Upper lobe of left lung (tissue), 4 donors: Measurements from ENCODE around the gene SMOC2.

Experiments used
- CTCF ChIP-seq, 6 experiments: fragments of 450-650 bp in 4 of 6; fragments of 200-600 bp in 2 of 6; sonication (generic) in 2 of 6; IDR thresholded peaks; one replicate each; pipeline ENCODE4 v1.5.1; 2016 to 2019; ENCODE audit warnings: antibody characterized with exemption in 6 of 6
- POLR2A ChIP-seq, 4 donors: fragments of 450-650 bp; IDR thresholded peaks; one replicate each; pipeline ENCODE4 v1.5.1; 2016 to 2017; ENCODE audit warnings: antibody characterized with exemption in 4 of 4, mild to moderate bottlenecking in 2 of 4
- POLR2AphosphoS5 ChIP-seq, 2 donors: sonication (generic); formaldehyde crosslinking; IDR thresholded peaks; one replicate each; pipeline ENCODE4 v1.5.1; 2017; ENCODE audit warnings: antibody characterized with exemption in 2 of 2

- TF ChIP-seq CTCF (IDR thresholded peaks at IDR 0.05) (no peak), POLR2A (IDR thresholded peaks at IDR 0.05) (no peak), POLR2AphosphoS5 (IDR thresholded peaks at IDR 0.05) (no peak)
These were observed 105.2 kb downstream of the SMOC2 start for GRCh38 chr6:168546151-168546550.
